Measurements from ENCODE around the gene CERS3.

The CERS3 gene

GRCh38 chr15:100502651-100503050 is 26.1 kb downstream of the CERS3 start:
- no peaks in the 10 kb centered on the region for H3K9me3 ChIP-seq
- no peaks in the 10 kb centered on the region for H3K27me3 ChIP-seq
- intact Hi-C loops (cut with DNase I; ENCODE audit: low total_unique reads) = no loop called here
- DNase-seq = no peak
- no peaks in the 10 kb centered on the region for H3K36me3 ChIP-seq
- H3K4me1 ChIP-seq = no peaks in the 10 kb centered on the region
- no peak for TF ChIP-seq CTCF (IDR thresholded peaks at IDR 0.05)
- H3K4me3 ChIP-seq = no peak overlapping the region
- H3K27ac ChIP-seq = no peak overlapping the region

- Histone ChIP-seq H3K4me1 (no peaks in the 10 kb centered on the region), H3K27ac (no peak overlapping the region), H3K4me3 (no peak overlapping the region), H3K36me3 (no peaks in the 10 kb centered on the region), H3K9me3 (no peaks in the 10 kb centered on the region), H3K27me3 (no peaks in the 10 kb centered on the region)
- intact Hi-C loops (cut with DNase I; ENCODE audit: low total_unique reads) = no loop called here
- no peak for DNase-seq
- TF ChIP-seq CTCF (IDR thresholded peaks at IDR 0.05) = no peak
These were observed 27.6 kb downstream of the CERS3 start for GRCh38 chr15:100501117-100501516.

GRCh38 chr15:100500226-100500990 is 28.3 kb downstream of the CERS3 start:
- Histone ChIP-seq H3K9me3 (no peaks in the 10 kb centered on the region), H3K27me3 (no peaks in the 10 kb centered on the region), H3K27ac (no peak overlapping the region), H3K4me3 (no peak overlapping the region), H3K4me1 (no peaks in the 10 kb centered on the region), H3K36me3 (no peaks in the 10 kb centered on the region)
- intact Hi-C loops (cut with DNase I; ENCODE audit: low total_unique reads) = no loop called here
- no peak for TF ChIP-seq CTCF (IDR thresholded peaks at IDR 0.05)
- DNase-seq = no peak

GRCh38 chr15:100495861-100496260 is 32.9 kb downstream of the CERS3 start:
- Histone ChIP-seq H3K4me3 (no peak overlapping the region), H3K27me3 (no peaks in the 10 kb centered on the region), H3K9me3 (no peaks in the 10 kb centered on the region), H3K36me3 (no peaks in the 10 kb centered on the region), H3K4me1 (no peaks in the 10 kb centered on the region), H3K27ac (no peak overlapping the region)
- TF ChIP-seq CTCF (IDR thresholded peaks at IDR 0.05) = no peak
- DNase-seq = no peak
- intact Hi-C loops (cut with DNase I; ENCODE audit: low total_unique reads) = no loop called here

GRCh38 chr15:100493213-100493612 is 35.5 kb downstream of the CERS3 start:
- Histone ChIP-seq H3K27me3 (no peaks in the 10 kb centered on the region), H3K4me3 (no peak overlapping the region), H3K27ac (no peak overlapping the region), H3K36me3 (no peaks in the 10 kb centered on the region), H3K9me3 (no peaks in the 10 kb centered on the region), H3K4me1 (no peaks in the 10 kb centered on the region)
- TF ChIP-seq CTCF (IDR thresholded peaks at IDR 0.05) = no peak
- DNase-seq = no peak
- intact Hi-C loops (cut with DNase I; ENCODE audit: low total_unique reads) = no loop called here

Data from tibial artery (tissue), 4 donors.